Right lobe of liver (tissue), 6 donors: ENCODE measurements around the gene PUM2. TPM values are rescaled to one million over a fixed set of nuclear protein-coding genes. Genes with fewer than 3 reads are reported as not detected.
A peak's percentile ranks its signal among the peaks of the same experiment; 100 is the strongest.
"Not testable (repeated sequence)": the region's sequence is repeated elsewhere in the genome, so short reads cannot be mapped to it uniquely, and the experiment has no call there.

Experiments
- ATAC-seq, 4 donors: fragments of 200-7000 bp; cut with Tn5 transposase; one replicate each; pipeline ENCODE4 v1.9.1; 2020; ENCODE audit warnings: mild to moderate bottlenecking in 4 of 4, moderate library complexity in 4 of 4
- DNase-seq, 3 donors: peaks; one replicate each; pipeline ENCODE4 v3.0.0-alpha.2; 2020
- H3K27ac ChIP-seq, 3 donors: fragments of 200-600 bp; one replicate each; pipeline ENCODE4 v1.8.0; 2022
- H3K27me3 ChIP-seq, 2 donors: fragments of 200-600 bp; one replicate each; pipeline ENCODE4 v1.8.0; 2022
- H3K36me3 ChIP-seq, 4 donors: fragments of 200-600 bp; sonication (generic) in 1 of 4; one replicate each; pipeline versions ENCODE4 v1.5.1 to v1.8.0; 2017 to 2022; ENCODE audit warnings: control low read depth in 1 of 4
- H3K4me1 ChIP-seq, 4 donors: fragments of 200-600 bp; sonication (generic) in 1 of 4; one replicate each; pipeline versions ENCODE4 v1.5.1 to v1.8.0; 2017 to 2022; ENCODE audit warnings: control low read depth in 1 of 4
- H3K4me3 ChIP-seq, 3 donors: fragments of 200-600 bp; one replicate each; pipeline ENCODE4 v1.8.0; 2022
- H3K9me3 ChIP-seq, 4 donors: fragments of 200-600 bp; sonication (generic) in 1 of 4; one replicate each; pipeline versions ENCODE4 v1.5.1 to v1.8.0; 2017 to 2022; ENCODE audit warnings: control low read depth in 1 of 4
- CTCF ChIP-seq, 4 donors: fragments of 200-600 bp in 3 of 4; fragments of 450-650 bp in 1 of 4; IDR thresholded peaks; one replicate each; pipeline versions ENCODE4 v1.5.1 to v1.8.0; 2016 to 2022; ENCODE audit warnings: antibody characterized with exemption in 4 of 4, mild to moderate bottlenecking in 2 of 4
- POLR2A ChIP-seq: fragments of 450-650 bp; IDR thresholded peaks from one replicate; pipeline ENCODE4 v1.6.1; 2017; ENCODE audit warnings: antibody characterized with exemption, mild to moderate bottlenecking
- WGBS: methylation state at CpG from one replicate; pipeline ENCODE4 v1.1.6; 2018; ENCODE audit warnings: low coverage, low lambda C conversion rate; ENCODE audit not compliant: insufficient coverage; ENCODE audit errors: missing lambda C conversion rate; 5-methylcytosine and 5-hydroxymethylcytosine counted together
- intact Hi-C, 2 donors: fragments of 100-400 bp; cut with DNase I; formaldehyde crosslinking; loops; one replicate each; pipeline versions ENCODE4 v1.11.2 to v1.14.1; 2022
- total RNA-seq, 6 experiments: library from RNA; depleted of rRNA in 2 of 6; stranded (reverse); fragments of >200 nt in 2 of 6; fragmentation: NEBNext Ultra II Directional in 3 of 6; extraction: Animal tissue kit (Norgen Biotek cat#: 25700) in 3 of 6; gene quantifications; one replicate each; pipeline versions ENCODE4 v1.1.0 to v1.2.4, GENCODE V29; 2016 to 2023
- donor health status: DM: no; HTN: yes; CAD: no.
- donor health status: DM: no; HTN: no; CAD: no.
- donor health status: DM: no; HTN: no; CAD: no.
- donor health status: DM: no; HTN: yes; CAD: no.
- donor health status: DM: no; HTN: yes; CAD: no.

Gene PUM2
- total RNA-seq, 6 experiments from 2014 or later: 31.3 to 62.2 (median 51.5) TPM

- H3K9me3 ChIP-seq: no peaks in the 10 kb centered on the region
- intact Hi-C loops: no loop called here
- WGBS: 75% methylated on average over 8 of the region's 8 CpGs
- ATAC-seq (no peak), DNase-seq (no peak)
- no peak overlapping the region for H3K27ac ChIP-seq
- H3K36me3 ChIP-seq: no peaks in the 10 kb centered on the region
- H3K4me1 ChIP-seq: peaks cover 0 to 13% (median 2%) of the 10 kb centered on the region in 4 donors
- H3K27me3 ChIP-seq: no peaks in the 10 kb centered on the region
- no peak overlapping the region for H3K4me3 ChIP-seq
- no peak for TF ChIP-seq POLR2A
- TF ChIP-seq CTCF (IDR thresholded peaks at IDR 0.05): no peak
Measured at GRCh38 chr2:20378341-20378740, 27.7 kb upstream of the PUM2 start.

GRCh38 chr2:20377741-20378140 lies 27.1 kb upstream of the PUM2 start:
- no peaks in the 10 kb centered on the region for H3K9me3 ChIP-seq
- ATAC-seq (no peak), DNase-seq (no peak)
- intact Hi-C loops: no loop called here
- no peaks in the 10 kb centered on the region for H3K27me3 ChIP-seq
- H3K4me3 ChIP-seq: no peak overlapping the region
- peaks cover 0 to 13% (median 2%) of the 10 kb centered on the region in 4 donors for H3K4me1 ChIP-seq
- WGBS: 93% methylated on average over 4 of the region's 4 CpGs
- no peak overlapping the region for H3K27ac ChIP-seq
- no peaks in the 10 kb centered on the region for H3K36me3 ChIP-seq
- TF ChIP-seq CTCF (IDR thresholded peaks at IDR 0.05) (no peak), POLR2A (no peak)

- H3K36me3 ChIP-seq, H3K27me3 ChIP-seq, H3K27ac ChIP-seq, intact Hi-C loops, H3K4me1 ChIP-seq, ATAC-seq, H3K4me3 ChIP-seq, H3K9me3 ChIP-seq, DNase-seq: not testable (repeated sequence)
- 67% methylated on average over 3 of the region's 13 CpGs for WGBS
Measured at GRCh38 chr2:20374982-20375381, 24.3 kb upstream of the PUM2 start.

- Histone ChIP-seq H3K4me3 (no peak overlapping the region), H3K4me1 (no peaks in the 10 kb centered on the region), H3K27ac (no peak overlapping the region), H3K27me3 (no peaks in the 10 kb centered on the region), H3K36me3 (no peaks in the 10 kb centered on the region), H3K9me3 (no peaks in the 10 kb centered on the region)
- ATAC-seq (no peak), DNase-seq (no peak)
- intact Hi-C loops: no loop called here
- whole genome bisulfite sequencing: 50% methylated on average over 2 of the region's 3 CpGs
- TF ChIP-seq POLR2A: no peak
- no peak for TF ChIP-seq CTCF (IDR thresholded peaks at IDR 0.05)
Measured at GRCh38 chr2:20372896-20373640, 22.4 kb upstream of the PUM2 start.

- no peak for ATAC-seq
- 70% methylated on average over 4 of the region's 4 CpGs for WGBS
- peak in 1 of 3 donors; percentile 1 for DNase-seq
- TF ChIP-seq POLR2A: no peak
- no peak for TF ChIP-seq CTCF (IDR thresholded peaks at IDR 0.05)
- no peak overlapping the region for H3K27ac ChIP-seq
- H3K27me3 ChIP-seq: no peaks in the 10 kb centered on the region
- H3K9me3 ChIP-seq: no peaks in the 10 kb centered on the region
- no peak overlapping the region for H3K4me3 ChIP-seq
- intact Hi-C loops: no loop called here
- no peaks in the 10 kb centered on the region for H3K36me3 ChIP-seq
- no peaks in the 10 kb centered on the region for H3K4me1 ChIP-seq
Measured at GRCh38 chr2:20371323-20372025, 20.8 kb upstream of the PUM2 start.
